ENCODE measurements around the gene ABCA7.
A peak's percentile ranks its signal among the peaks of the same experiment; 100 is the strongest.

Gene ABCA7

DNA sequence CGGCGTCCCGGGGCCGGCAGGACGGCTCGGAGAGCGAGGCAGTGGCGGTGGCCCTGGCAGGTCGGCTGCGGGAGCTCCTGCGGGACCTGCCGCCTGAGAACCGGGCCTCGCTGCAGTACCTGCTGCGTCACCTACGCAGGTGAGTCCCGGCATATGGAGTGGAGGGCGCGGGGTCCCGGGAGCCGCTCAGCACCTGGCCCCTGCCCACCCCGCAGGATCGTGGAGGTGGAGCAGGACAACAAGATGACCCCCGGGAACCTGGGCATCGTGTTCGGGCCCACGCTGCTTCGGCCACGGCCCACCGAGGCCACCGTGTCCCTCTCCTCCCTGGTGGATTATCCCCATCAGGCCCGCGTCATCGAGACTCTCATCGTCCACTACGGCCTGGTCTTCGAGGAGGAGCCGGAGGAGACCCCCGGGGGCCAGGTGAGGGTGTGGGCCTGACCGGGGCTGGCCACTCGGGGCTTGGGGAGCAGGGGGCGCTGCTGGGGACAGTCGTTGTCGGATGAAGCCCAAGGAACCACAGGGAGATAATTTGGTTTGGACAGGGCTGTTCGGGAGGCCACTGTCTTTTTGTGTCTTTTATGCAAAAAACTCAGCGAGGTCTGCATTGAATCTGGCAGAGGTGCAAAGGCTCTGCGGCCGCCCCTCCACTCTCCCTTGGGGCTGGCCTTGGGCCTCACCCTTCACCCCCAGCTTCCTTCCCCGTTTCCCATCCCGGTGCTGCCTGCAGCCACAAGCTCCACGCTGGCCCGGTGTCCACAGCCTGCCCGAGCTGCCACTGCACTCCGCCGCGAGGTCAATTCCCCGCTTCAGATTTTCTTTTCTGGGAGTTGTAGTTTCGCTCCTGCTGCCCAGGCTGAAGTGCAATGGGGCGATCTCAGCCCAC is 43.3 kb downstream of the ABCA7 start:
- TF ChIP-seq EZH2phosphoT487 (conservative IDR thresholded peaks at IDR 0.05; ENCODE audit: low read length) = no peak
- TF ChIP-seq CTCF (IDR thresholded peaks at IDR 0.05; ENCODE audit: insufficient read depth, low read length, poor library complexity, severe bottlenecking) = no peak
- Histone ChIP-seq H3K9me2 (replicated peaks; ENCODE audit: insufficient read depth, low read length) (no peaks in the 10 kb centered on the region), H3K79me2 (ENCODE audit: insufficient read depth, low read length) (no peaks in the 10 kb centered on the region), H3K27ac (ENCODE audit: low read depth, low read length) (no peak overlapping the region), H3K4me3 (ENCODE audit: insufficient read depth, low read length, poor library complexity, severe bottlenecking) (no peak overlapping the region), H3K9me3 (ENCODE audit: insufficient read depth, low read length) (no peaks in the 10 kb centered on the region), H3K9ac (ENCODE audit: low read length) (no peak overlapping the region), H3F3A (ENCODE audit: insufficient read depth) (peaks cover 25% of the 10 kb centered on the region), H2AFZ (ENCODE audit: low read depth, low read length, severe bottlenecking) (no peak overlapping the region), H3K36me3 (ENCODE audit: low read length) (no peaks in the 10 kb centered on the region), H3K4me2 (ENCODE audit: low read depth, low read length, poor library complexity, severe bottlenecking) (no peak overlapping the region), H3K27me3 (ENCODE audit: low read length) (no peaks in the 10 kb centered on the region), H4K20me1 (ENCODE audit: low read depth, low read length) (no peaks in the 10 kb centered on the region)

GRCh38 chr19:1084024-1084868 is 44.3 kb downstream of the ABCA7 start:
- TF ChIP-seq CTCF (IDR thresholded peaks at IDR 0.05; ENCODE audit: insufficient read depth, low read length, poor library complexity, severe bottlenecking) (no peak), EZH2phosphoT487 (conservative IDR thresholded peaks at IDR 0.05; ENCODE audit: low read length) (no peak)
- Histone ChIP-seq H3K36me3 (ENCODE audit: low read length) (no peaks in the 10 kb centered on the region), H4K20me1 (ENCODE audit: low read depth, low read length) (no peaks in the 10 kb centered on the region), H3K9me3 (ENCODE audit: insufficient read depth, low read length) (no peaks in the 10 kb centered on the region), H3K4me3 (ENCODE audit: insufficient read depth, low read length, poor library complexity, severe bottlenecking) (no peak overlapping the region), H3K9ac (ENCODE audit: low read length) (no peak overlapping the region), H3K79me2 (ENCODE audit: insufficient read depth, low read length) (no peaks in the 10 kb centered on the region), H3K9me2 (replicated peaks; ENCODE audit: insufficient read depth, low read length) (no peaks in the 10 kb centered on the region), H3K27ac (ENCODE audit: low read depth, low read length) (0 out of 2 replicates have a peak overlapping the region, but pooled peaks have one; percentile 6), H3F3A (ENCODE audit: insufficient read depth) (peaks cover 28% of the 10 kb centered on the region), H2AFZ (ENCODE audit: low read depth, low read length, severe bottlenecking) (no peak overlapping the region), H3K4me2 (ENCODE audit: low read depth, low read length, poor library complexity, severe bottlenecking) (no peak overlapping the region), H3K27me3 (ENCODE audit: low read length) (no peaks in the 10 kb centered on the region)

DNA sequence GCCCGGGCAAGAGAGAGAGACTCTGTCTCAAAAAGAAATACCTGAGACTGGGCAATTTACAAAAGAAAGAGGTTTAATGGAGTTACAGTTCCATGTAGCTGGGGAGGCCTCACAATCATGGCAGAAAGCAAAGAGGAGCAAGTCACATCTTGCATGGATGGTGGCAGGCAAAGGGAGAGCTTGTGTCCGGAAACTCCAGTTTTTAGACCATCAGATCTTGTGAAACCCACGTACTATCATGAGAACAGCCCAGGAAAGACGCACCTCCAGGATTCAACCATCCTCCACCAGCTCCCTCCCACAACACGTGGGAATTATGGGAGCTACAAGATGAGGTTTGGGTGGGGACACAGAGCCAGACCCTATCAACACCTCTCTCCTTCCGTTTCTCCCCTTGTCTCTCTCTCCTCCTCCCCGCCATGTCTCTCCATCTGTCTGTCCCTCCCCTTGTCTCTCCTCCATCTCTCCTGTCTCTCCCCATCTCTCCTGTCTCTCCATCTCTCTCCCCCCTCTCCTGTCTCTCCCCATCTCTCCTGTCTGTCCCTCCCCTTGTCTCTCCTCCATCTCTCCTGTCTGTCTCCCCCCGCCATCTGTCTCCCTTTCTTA is 45.2 kb downstream of the ABCA7 start:
- H3K27ac ChIP-seq (ENCODE audit: low read depth, low read length) = no peak overlapping the region
- TF ChIP-seq CTCF (IDR thresholded peaks at IDR 0.05; ENCODE audit: insufficient read depth, low read length, poor library complexity, severe bottlenecking) (no peak), EZH2phosphoT487 (conservative IDR thresholded peaks at IDR 0.05; ENCODE audit: low read length) (no peak)
- H4K20me1 ChIP-seq (ENCODE audit: low read depth, low read length) = no peaks in the 10 kb centered on the region
- H2AFZ ChIP-seq (ENCODE audit: low read depth, low read length, severe bottlenecking) = no peak overlapping the region
- H3K36me3 ChIP-seq (ENCODE audit: low read length) = no peaks in the 10 kb centered on the region
- H3K9me2 ChIP-seq (replicated peaks; ENCODE audit: insufficient read depth, low read length) = no peaks in the 10 kb centered on the region
- H3K4me2 ChIP-seq (ENCODE audit: low read depth, low read length, poor library complexity, severe bottlenecking) = no peak overlapping the region
- H3K79me2 ChIP-seq (ENCODE audit: insufficient read depth, low read length) = no peaks in the 10 kb centered on the region
- H3F3A ChIP-seq (ENCODE audit: insufficient read depth) = peaks cover 28% of the 10 kb centered on the region
- H3K27me3 ChIP-seq (ENCODE audit: low read length) = no peaks in the 10 kb centered on the region
- no peak overlapping the region for H3K4me3 ChIP-seq (ENCODE audit: insufficient read depth, low read length, poor library complexity, severe bottlenecking)
- no peaks in the 10 kb centered on the region for H3K9me3 ChIP-seq (ENCODE audit: insufficient read depth, low read length)
- no peak overlapping the region for H3K9ac ChIP-seq (ENCODE audit: low read length)

Measured in SU-DHL-6 (cell line).